Ishikawa (cell line): ENCODE measurements around the gene SYNC.

Source experiments
- EGR1 ChIP-seq: IDR thresholded peaks from 2 replicates; pipeline ENCODE4 v1.6.1; 2012
- EP300 ChIP-seq: IDR thresholded peaks from 2 replicates; pipeline ENCODE4 v1.6.1; 2012; ENCODE audit warnings: borderline replicate concordance
- TAF1 ChIP-seq: IDR thresholded peaks from 2 replicates; pipeline ENCODE4 v1.6.1; 2012; ENCODE audit warnings: low read depth, mild to moderate bottlenecking
- TEAD4 ChIP-seq: IDR thresholded peaks from 2 replicates; pipeline ENCODE4 v1.6.1; 2012
- YY1 ChIP-seq: IDR thresholded peaks from 2 replicates; pipeline ENCODE4 v1.6.1; 2012; ENCODE audit warnings: low read depth
- ZBTB7A ChIP-seq: IDR thresholded peaks from 2 replicates; pipeline ENCODE4 v1.6.1; 2012; ENCODE audit warnings: low read depth
- TF ChIP-seq, protein P1 (sequence below): IDR thresholded peaks from 2 replicates; pipeline ENCODE4 v1.6.1; 2012
- TF ChIP-seq, protein P2 (sequence below): IDR thresholded peaks from 2 replicates; pipeline ENCODE4 v1.6.1; 2012; ENCODE audit warnings: low read depth, mild to moderate bottlenecking

DNA sequence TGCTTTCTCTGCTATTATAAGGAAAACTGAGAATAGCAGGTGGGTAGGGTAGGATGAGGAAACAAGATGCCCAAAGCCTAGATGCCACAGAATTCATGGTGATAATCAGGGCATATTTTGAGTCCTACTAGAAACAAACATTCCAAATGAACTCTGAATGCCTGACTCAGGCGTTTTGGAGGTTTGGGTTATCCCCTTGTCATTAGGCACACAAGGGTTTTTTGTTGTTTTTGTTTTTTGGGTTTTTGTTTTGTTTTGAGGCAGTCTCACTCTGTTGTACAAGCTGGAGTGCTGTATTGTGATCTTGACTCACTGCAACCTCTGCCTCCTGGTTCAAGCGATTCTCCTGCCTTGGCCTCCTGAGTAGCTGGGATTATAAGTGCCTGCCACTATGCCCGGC lies 19.2 kb downstream of the SYNC start:
- TF ChIP-seq EGR1, result no peak
- TF ChIP-seq TAF1, result no peak
- TF ChIP-seq, protein P1, sequence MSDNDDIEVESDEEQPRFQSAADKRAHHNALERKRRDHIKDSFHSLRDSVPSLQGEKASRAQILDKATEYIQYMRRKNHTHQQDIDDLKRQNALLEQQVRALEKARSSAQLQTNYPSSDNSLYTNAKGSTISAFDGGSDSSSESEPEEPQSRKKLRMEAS, result no peak
- TF ChIP-seq YY1, result no peak
- TF ChIP-seq TEAD4, result no peak
- TF ChIP-seq, protein P2, sequence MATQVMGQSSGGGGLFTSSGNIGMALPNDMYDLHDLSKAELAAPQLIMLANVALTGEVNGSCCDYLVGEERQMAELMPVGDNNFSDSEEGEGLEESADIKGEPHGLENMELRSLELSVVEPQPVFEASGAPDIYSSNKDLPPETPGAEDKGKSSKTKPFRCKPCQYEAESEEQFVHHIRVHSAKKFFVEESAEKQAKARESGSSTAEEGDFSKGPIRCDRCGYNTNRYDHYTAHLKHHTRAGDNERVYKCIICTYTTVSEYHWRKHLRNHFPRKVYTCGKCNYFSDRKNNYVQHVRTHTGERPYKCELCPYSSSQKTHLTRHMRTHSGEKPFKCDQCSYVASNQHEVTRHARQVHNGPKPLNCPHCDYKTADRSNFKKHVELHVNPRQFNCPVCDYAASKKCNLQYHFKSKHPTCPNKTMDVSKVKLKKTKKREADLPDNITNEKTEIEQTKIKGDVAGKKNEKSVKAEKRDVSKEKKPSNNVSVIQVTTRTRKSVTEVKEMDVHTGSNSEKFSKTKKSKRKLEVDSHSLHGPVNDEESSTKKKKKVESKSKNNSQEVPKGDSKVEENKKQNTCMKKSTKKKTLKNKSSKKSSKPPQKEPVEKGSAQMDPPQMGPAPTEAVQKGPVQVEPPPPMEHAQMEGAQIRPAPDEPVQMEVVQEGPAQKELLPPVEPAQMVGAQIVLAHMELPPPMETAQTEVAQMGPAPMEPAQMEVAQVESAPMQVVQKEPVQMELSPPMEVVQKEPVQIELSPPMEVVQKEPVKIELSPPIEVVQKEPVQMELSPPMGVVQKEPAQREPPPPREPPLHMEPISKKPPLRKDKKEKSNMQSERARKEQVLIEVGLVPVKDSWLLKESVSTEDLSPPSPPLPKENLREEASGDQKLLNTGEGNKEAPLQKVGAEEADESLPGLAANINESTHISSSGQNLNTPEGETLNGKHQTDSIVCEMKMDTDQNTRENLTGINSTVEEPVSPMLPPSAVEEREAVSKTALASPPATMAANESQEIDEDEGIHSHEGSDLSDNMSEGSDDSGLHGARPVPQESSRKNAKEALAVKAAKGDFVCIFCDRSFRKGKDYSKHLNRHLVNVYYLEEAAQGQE, result no peak
- TF ChIP-seq EP300, result no peak
- TF ChIP-seq ZBTB7A, result no peak
